ENCODE measurements around the gene RSPH4A. TPM values are rescaled to one million over a fixed set of nuclear protein-coding genes. Genes with fewer than 3 reads are reported as not detected.

The RSPH4A gene
- total and polyA plus RNA-seq, 2 of the 4 experiments (the other 2 are of a cell fraction): under 0.01 to 0.19 TPM

DNA sequence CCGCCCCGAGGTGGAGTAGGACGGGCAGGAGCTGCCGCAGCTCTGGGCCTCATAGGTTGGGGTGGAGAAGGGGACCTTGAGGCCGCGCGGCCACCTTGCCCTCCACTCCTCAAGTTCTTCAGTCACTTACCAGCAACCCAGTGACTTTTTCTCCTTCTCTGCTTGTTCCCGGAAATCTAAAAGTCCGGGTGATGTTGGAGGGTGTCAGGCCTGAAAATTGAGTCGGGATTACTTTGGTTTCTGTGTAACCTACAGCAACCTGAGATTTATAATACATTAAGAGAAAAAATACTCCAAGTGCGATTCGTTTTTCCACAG is 44.6 kb upstream of the RSPH4A start (continued):
- TF ChIP-seq MAFK (IDR thresholded peaks at IDR 0.05; ENCODE audit: low read depth, low read length) (no peak), MAZ (IDR thresholded peaks at IDR 0.05; ENCODE audit: borderline replicate concordance, low read depth, low read length) (no peak), RAD21 (IDR thresholded peaks at IDR 0.05; ENCODE audit: low read length) (no peak)

DNA sequence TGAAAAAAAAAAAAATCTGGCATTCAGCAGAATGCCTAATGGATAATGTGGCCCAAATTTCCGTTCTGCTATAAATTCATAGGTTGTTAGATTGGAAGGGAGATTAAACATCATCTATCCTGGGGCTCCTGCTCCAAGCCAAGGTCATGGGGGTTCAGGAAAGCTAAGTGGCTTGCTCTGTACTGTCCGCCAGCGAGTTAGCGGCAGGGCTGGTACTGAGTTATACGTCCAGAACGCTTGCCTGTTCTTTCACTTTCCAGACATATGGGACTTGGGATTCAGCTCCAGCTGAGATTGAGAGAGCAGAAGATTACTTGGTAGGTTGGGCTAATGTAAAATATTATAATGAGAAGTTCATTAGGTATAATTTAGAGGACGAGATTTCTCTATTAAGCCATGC is 44.1 kb upstream of the RSPH4A start:
- H3K9ac ChIP-seq (ENCODE audit: low read depth, low read length): peak overlapping the region; percentile 79
- BruUV-seq (replicated peaks): no TSS peak
- no peak overlapping the region for H2AK5ac ChIP-seq (ENCODE audit: low read depth, low read length)
- H3K14ac ChIP-seq (replicated peaks; ENCODE audit: low read depth, low read length): peak overlapping the region; percentile 18; the same call in 1 of the 2 replicates
- no peaks in the 10 kb centered on the region for H3K9me3 ChIP-seq (ENCODE audit: control insufficient read depth, insufficient read depth, low read length)
- H3K4me2 ChIP-seq (ENCODE audit: low read depth, low read length): peak overlapping the region; percentile 96
- peak overlapping the region; percentile 51 for H2BK5ac ChIP-seq (ENCODE audit: low read depth, low read length, poor library complexity, severe bottlenecking)
- H2AK9ac ChIP-seq (replicated peaks; ENCODE audit: low read depth, low read length, poor library complexity): no peak overlapping the region
- dilution Hi-C loops (cut with HindIII; ENCODE audit: low sequenced_read_pairs, unreplicated experiment) (no loop called here), in situ Hi-C loops (cut with MboI; ENCODE audit: low sequenced_read_pairs) (no loop called here), intact Hi-C loops (cut with micrococcal nuclease) (loop anchor here (5.0 kb wide), 1 partner anchor 75 kb away; no protein-coding TSS in a partner anchor)
- ATAC-seq (ENCODE audit: low read depth) (no peak), DNase-seq (peak; percentile 55)
- peak overlapping the region; percentile 83 for H3K23ac ChIP-seq (ENCODE audit: low read depth, low read length)
- peaks cover 3% of the 10 kb centered on the region; the same call in 1 of the 2 replicates for H4K20me1 ChIP-seq (ENCODE audit: insufficient read depth, low read length)
- no peaks in the 10 kb centered on the region for H3K36me3 ChIP-seq (ENCODE audit: control insufficient read depth, insufficient read depth, low read length)
- H4K8ac ChIP-seq (ENCODE audit: low read depth in 2 of 2, low read length in 2 of 2): 0 out of 4 replicates have a peak overlapping the region, but pooled peaks of 1 of the 2 experiments have one; percentile 11
- no peak overlapping the region for H4K91ac ChIP-seq (ENCODE audit: insufficient read depth, low read depth, low read length)
- TF ChIP-seq SMC3 (IDR thresholded peaks at IDR 0.05; ENCODE audit: low read depth, low read length): no peak
- TF ChIP-seq, protein P1, sequence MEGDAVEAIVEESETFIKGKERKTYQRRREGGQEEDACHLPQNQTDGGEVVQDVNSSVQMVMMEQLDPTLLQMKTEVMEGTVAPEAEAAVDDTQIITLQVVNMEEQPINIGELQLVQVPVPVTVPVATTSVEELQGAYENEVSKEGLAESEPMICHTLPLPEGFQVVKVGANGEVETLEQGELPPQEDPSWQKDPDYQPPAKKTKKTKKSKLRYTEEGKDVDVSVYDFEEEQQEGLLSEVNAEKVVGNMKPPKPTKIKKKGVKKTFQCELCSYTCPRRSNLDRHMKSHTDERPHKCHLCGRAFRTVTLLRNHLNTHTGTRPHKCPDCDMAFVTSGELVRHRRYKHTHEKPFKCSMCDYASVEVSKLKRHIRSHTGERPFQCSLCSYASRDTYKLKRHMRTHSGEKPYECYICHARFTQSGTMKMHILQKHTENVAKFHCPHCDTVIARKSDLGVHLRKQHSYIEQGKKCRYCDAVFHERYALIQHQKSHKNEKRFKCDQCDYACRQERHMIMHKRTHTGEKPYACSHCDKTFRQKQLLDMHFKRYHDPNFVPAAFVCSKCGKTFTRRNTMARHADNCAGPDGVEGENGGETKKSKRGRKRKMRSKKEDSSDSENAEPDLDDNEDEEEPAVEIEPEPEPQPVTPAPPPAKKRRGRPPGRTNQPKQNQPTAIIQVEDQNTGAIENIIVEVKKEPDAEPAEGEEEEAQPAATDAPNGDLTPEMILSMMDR (conservative IDR thresholded peaks at IDR 0.05; ENCODE audit: low read depth, low read length): no peak
- TF ChIP-seq RFX5 (IDR thresholded peaks at IDR 0.05; ENCODE audit: low read depth, low read length): no peak
- no peak for TF ChIP-seq RCOR1 (IDR thresholded peaks at IDR 0.05; ENCODE audit: insufficient replicate concordance, low read length)
- peak; percentile 12; the same call in 1 of the 2 replicates for TF ChIP-seq MXI1 (IDR thresholded peaks at IDR 0.05; ENCODE audit: borderline replicate concordance, low read depth, low read length)
- no peak for TF ChIP-seq NFE2L2 (IDR thresholded peaks at IDR 0.05; ENCODE audit: low read depth, low read length)
- TF ChIP-seq CEBPB (IDR thresholded peaks at IDR 0.05; ENCODE audit: low read depth, low read length): no peak
- WGBS, 2 experiments (ENCODE audit: extremely low coverage in 2 of 2, insufficient read length in 1 of 2): no CpG with 5 or more reads among the region's 7 CpGs
- no peaks in the 10 kb centered on the region for H3K27me3 ChIP-seq (ENCODE audit: control insufficient read depth, insufficient read depth, low read length)
- no peak overlapping the region for H3K18ac ChIP-seq (ENCODE audit: low read depth, low read length)
- H2BK120ac ChIP-seq (ENCODE audit: low read depth, low read length): no peak overlapping the region
- no peak overlapping the region for H3K4ac ChIP-seq (ENCODE audit: low read depth, low read length)
- H4K5ac ChIP-seq (ENCODE audit: low read depth, low read length): no peak overlapping the region
- no peak overlapping the region for H2AFZ ChIP-seq (replicated peaks; ENCODE audit: low read length, poor library complexity)
- peak overlapping the region; percentile 81 for H3K4me3 ChIP-seq (ENCODE audit: insufficient read depth, low read depth, low read length)
- peaks cover 15 to 50% of the 10 kb centered on the region in 2 experiments for H3K79me1 ChIP-seq (ENCODE audit: low read depth in 1 of 2, low read length in 2 of 2)
- no peak overlapping the region for H2BK15ac ChIP-seq (ENCODE audit: low read depth, low read length)
- ChIA-PET CTCF (interaction anchor here (0.7 to 1.6 kb wide), 6 partner anchors 11 to 327 kb away, joined by 3 to 9 read pairs (median 4); no protein-coding TSS in a partner anchor), POLR2A (ENCODE audit: unreplicated experiment) (interaction anchor here (1.0 kb wide), 1 partner anchor 302 kb away, joined by 6 read pairs; no protein-coding TSS in a partner anchor)
- H3K9me1 ChIP-seq (ENCODE audit: insufficient read depth, low read length): no peaks in the 10 kb centered on the region
- H3K4me1 ChIP-seq (ENCODE audit: control insufficient read depth, insufficient read depth, low read length): no peaks in the 10 kb centered on the region
- peak overlapping the region; percentile 66 for H3K27ac ChIP-seq (ENCODE audit: insufficient read depth, low read length)
- peak overlapping the region; percentile 81; the same call in 1 of the 2 replicates for H3K56ac ChIP-seq (ENCODE audit: extremely low read depth, insufficient read depth, low read length)
- H2BK20ac ChIP-seq (ENCODE audit: low read depth, low read length): no peak overlapping the region

All from IMR-90 (cell line).